ENCODE results near the gene TAOK1.

GRCh38 chr17:29514792-29515191 is 124.6 kb downstream of the TAOK1 start:
- TF ChIP-seq MECOM (CRISPR knock-in tag; IDR thresholded peaks at IDR 0.05) (no peak), POLR2A (conservative IDR thresholded peaks at IDR 0.05) (no peak), ZNF551 (CRISPR knock-in tag; IDR thresholded peaks at IDR 0.05) (no peak), CTCF (IDR thresholded peaks at IDR 0.05 in 2 of 3, conservative IDR thresholded peaks at IDR 0.05 in 1 of 3; ENCODE audit: insufficient read depth in 2 of 3, low read depth in 1 of 3, low read length in 3 of 3) (no peak), ZNF444 (CRISPR knock-in tag; IDR thresholded peaks at IDR 0.05) (no peak), RNF2 (IDR thresholded peaks at IDR 0.05) (no peak), NCOA2 (IDR thresholded peaks at IDR 0.05; ENCODE audit: partially characterized antibody in 2 of 2) (no peak), FOSL1 (tag; conservative IDR thresholded peaks at IDR 0.05) (no peak), KDM5B (IDR thresholded peaks at IDR 0.05; ENCODE audit: insufficient replicate concordance, low read depth, low read length) (no peak), JUN (IDR thresholded peaks at IDR 0.05; ENCODE audit: borderline replicate concordance, low read depth, low read length) (no peak), JUN (CRISPR knock-in tag; IDR thresholded peaks at IDR 0.05; ENCODE audit: borderline replicate concordance) (no peak), FOXK1 (CRISPR knock-in tag; IDR thresholded peaks at IDR 0.05; ENCODE audit: borderline replicate concordance) (no peak), CCAR2 (IDR thresholded peaks at IDR 0.05; ENCODE audit: low read depth, low read length) (no peak)

Measured in K562 (cell line).